SJSA1 (cell line): ENCODE results near the gene LAMA3. TPM values are rescaled to one million over a fixed set of nuclear protein-coding genes. Genes with fewer than 3 reads are reported as not detected.

ENCODE experiments used
- DNase-seq, 2 experiments: peaks; one replicate each; pipeline ENCODE4 v3.0.0-alpha.2; 2015 to 2020; ENCODE audit warnings: low spot score in 2 of 2, low read depth in 1 of 2
- H3K27ac ChIP-seq: fragments of 250-450 bp; sonication (Bioruptor Pico); 2 replicates; pipeline ENCODE4 v1.5.1; 2020; ENCODE audit warnings: mild to moderate bottlenecking, moderate library complexity
- H3K27me3 ChIP-seq: fragments of 250-450 bp; sonication (Bioruptor Pico); replicated peaks from 2 replicates; pipeline ENCODE4 v1.5.1; 2020; ENCODE audit warnings: mild to moderate bottlenecking, moderate library complexity
- H3K36me3 ChIP-seq: fragments of 250-450 bp; sonication (Bioruptor Pico); 2 replicates; pipeline ENCODE4 v1.5.1; 2020; ENCODE audit warnings: mild to moderate bottlenecking
- H3K4me1 ChIP-seq: fragments of 250-450 bp; sonication (Bioruptor Pico); replicated peaks from 2 replicates; pipeline ENCODE4 v1.6.1; 2021; ENCODE audit warnings: mild to moderate bottlenecking
- H3K4me3 ChIP-seq: fragments of 250-450 bp; sonication (Bioruptor Pico); 2 replicates; pipeline ENCODE4 v1.5.1; 2020; ENCODE audit warnings: mild to moderate bottlenecking
- H3K9me3 ChIP-seq: fragments of 250-450 bp; sonication (Bioruptor Pico); replicated peaks from 2 replicates; pipeline ENCODE4 v1.5.1; 2020; ENCODE audit warnings: mild to moderate bottlenecking
- total RNA-seq: library from RNA; depleted of rRNA; stranded (reverse); fragments of >200 nt; shearing (Covaris generic); gene quantifications from 2 replicates; pipeline ENCODE4 v1.2.3, GENCODE V29; 2014

LAMA3 gene
- total RNA-seq, 1 experiment from 2014 or later, result 0.61 TPM

- H3K27ac ChIP-seq, result no peak overlapping the region
- H3K27me3 ChIP-seq, result no peaks in the 10 kb centered on the region
- no peaks in the 10 kb centered on the region for H3K36me3 ChIP-seq
- H3K9me3 ChIP-seq, result no peaks in the 10 kb centered on the region
- H3K4me1 ChIP-seq, result no peaks in the 10 kb centered on the region
- no peak overlapping the region for H3K4me3 ChIP-seq
- DNase-seq, result no peak
Measured at GRCh38 chr18:23935804-23936203, 246.6 kb downstream of the LAMA3 start.

- H3K36me3 ChIP-seq, result no peaks in the 10 kb centered on the region
- no peak for DNase-seq
Measured at GRCh38 chr18:23936381-23936958, 247.2 kb downstream of the LAMA3 start.

GRCh38 chr18:23938043-23938756, 248.9 kb downstream of the LAMA3 start:
- no peak overlapping the region for H3K27ac ChIP-seq
- H3K4me3 ChIP-seq, result no peak overlapping the region
- H3K27me3 ChIP-seq, result no peaks in the 10 kb centered on the region
- no peaks in the 10 kb centered on the region for H3K9me3 ChIP-seq
- DNase-seq, result no peak
- H3K36me3 ChIP-seq, result no peaks in the 10 kb centered on the region
- no peaks in the 10 kb centered on the region for H3K4me1 ChIP-seq

More at GRCh38 chr18:23936381-23936958, 247.2 kb downstream of the LAMA3 start:
- Histone ChIP-seq H3K4me3 (no peak overlapping the region), H3K4me1 (no peaks in the 10 kb centered on the region), H3K27ac (no peak overlapping the region), H3K27me3 (no peaks in the 10 kb centered on the region), H3K9me3 (no peaks in the 10 kb centered on the region)

GRCh38 chr18:23938901-23939341, 249.7 kb downstream of the LAMA3 start:
- Histone ChIP-seq H3K27me3 (no peaks in the 10 kb centered on the region), H3K27ac (no peak overlapping the region), H3K4me1 (peaks cover 2% of the 10 kb centered on the region), H3K36me3 (no peaks in the 10 kb centered on the region), H3K9me3 (no peaks in the 10 kb centered on the region), H3K4me3 (no peak overlapping the region)
- DNase-seq, result no peak

- no peak overlapping the region for H3K4me3 ChIP-seq
- DNase-seq, result no peak
- H3K9me3 ChIP-seq, result no peaks in the 10 kb centered on the region
- H3K27ac ChIP-seq, result no peak overlapping the region
- no peaks in the 10 kb centered on the region for H3K27me3 ChIP-seq
- H3K4me1 ChIP-seq, result peaks cover 7% of the 10 kb centered on the region
- no peaks in the 10 kb centered on the region for H3K36me3 ChIP-seq
Measured at GRCh38 chr18:23939366-23939765, 250.1 kb downstream of the LAMA3 start.

- Histone ChIP-seq H3K27ac (no peak overlapping the region), H3K4me1 (peaks cover 11% of the 10 kb centered on the region), H3K4me3 (no peak overlapping the region), H3K36me3 (no peaks in the 10 kb centered on the region), H3K27me3 (no peaks in the 10 kb centered on the region), H3K9me3 (no peaks in the 10 kb centered on the region)
- no peak for DNase-seq
Measured at GRCh38 chr18:23939896-23940295, 250.6 kb downstream of the LAMA3 start.

GRCh38 chr18:23941791-23942190, 252.5 kb downstream of the LAMA3 start:
- no peaks in the 10 kb centered on the region for H3K9me3 ChIP-seq
- H3K4me3 ChIP-seq, result no peak overlapping the region
- no peaks in the 10 kb centered on the region for H3K36me3 ChIP-seq
- H3K27ac ChIP-seq, result no peak overlapping the region
- peaks cover 11% of the 10 kb centered on the region for H3K4me1 ChIP-seq
- DNase-seq, result no peak
- H3K27me3 ChIP-seq, result no peaks in the 10 kb centered on the region

GRCh38 chr18:23943104-23943503, 253.9 kb downstream of the LAMA3 start:
- H3K36me3 ChIP-seq, result no peaks in the 10 kb centered on the region
- no peak overlapping the region for H3K4me3 ChIP-seq
- H3K27ac ChIP-seq, result no peak overlapping the region
- DNase-seq, result no peak
- no peaks in the 10 kb centered on the region for H3K9me3 ChIP-seq
- H3K4me1 ChIP-seq, result peaks cover 11% of the 10 kb centered on the region
- H3K27me3 ChIP-seq, result no peaks in the 10 kb centered on the region

GRCh38 chr18:23943903-23944624, 254.8 kb downstream of the LAMA3 start:
- no peaks in the 10 kb centered on the region for H3K36me3 ChIP-seq
- no peak overlapping the region for H3K4me3 ChIP-seq
- H3K27me3 ChIP-seq, result no peaks in the 10 kb centered on the region
- H3K9me3 ChIP-seq, result no peaks in the 10 kb centered on the region
- H3K27ac ChIP-seq, result peak overlapping the region; percentile 29; the same call in 1 of the 2 replicates
- DNase-seq, result peak in 1 of 2 experiments; percentile 31
- peaks cover 11% of the 10 kb centered on the region for H3K4me1 ChIP-seq

GRCh38 chr18:23945416-23946079, 256.3 kb downstream of the LAMA3 start:
- no peak overlapping the region for H3K27ac ChIP-seq

GRCh38 chr18:23949863-23950262, 260.6 kb downstream of the LAMA3 start:
- peaks cover 19% of the 10 kb centered on the region for H3K4me1 ChIP-seq
- H3K9me3 ChIP-seq, result no peaks in the 10 kb centered on the region
- H3K36me3 ChIP-seq, result no peaks in the 10 kb centered on the region
- H3K27ac ChIP-seq, result no peak overlapping the region; the same call in 1 of the 2 replicates
- DNase-seq, result no peak
- H3K27me3 ChIP-seq, result no peaks in the 10 kb centered on the region; the same call in 1 of the 2 replicates
- H3K4me3 ChIP-seq, result no peak overlapping the region

More at GRCh38 chr18:23945416-23946079, 256.3 kb downstream of the LAMA3 start:
- Histone ChIP-seq H3K9me3 (no peaks in the 10 kb centered on the region), H3K36me3 (no peaks in the 10 kb centered on the region), H3K4me3 (no peak overlapping the region), H3K4me1 (peaks cover 22% of the 10 kb centered on the region), H3K27me3 (no peaks in the 10 kb centered on the region)
- no peak for DNase-seq

- Histone ChIP-seq H3K4me3 (no peak overlapping the region), H3K27ac (no peak overlapping the region; the same call in 1 of the 2 replicates), H3K4me1 (peaks cover 19% of the 10 kb centered on the region), H3K9me3 (no peaks in the 10 kb centered on the region), H3K27me3 (no peaks in the 10 kb centered on the region; the same call in 1 of the 2 replicates), H3K36me3 (no peaks in the 10 kb centered on the region)
- DNase-seq, result peak in 1 of 2 experiments; percentile 45
Measured at GRCh38 chr18:23950644-23951043, 261.4 kb downstream of the LAMA3 start.

GRCh38 chr18:23951206-23951605, 262.0 kb downstream of the LAMA3 start:
- Histone ChIP-seq H3K9me3 (no peaks in the 10 kb centered on the region), H3K4me3 (no peak overlapping the region), H3K36me3 (no peaks in the 10 kb centered on the region), H3K27me3 (no peaks in the 10 kb centered on the region; the same call in 1 of the 2 replicates), H3K27ac (no peak overlapping the region), H3K4me1 (peaks cover 19% of the 10 kb centered on the region)
- DNase-seq, result no peak
